Ovary (tissue), 9 donors: ENCODE results near the gene DPP7. TPM values are rescaled to one million over a fixed set of nuclear protein-coding genes. Genes with fewer than 3 reads are reported as not detected.
"Not testable (repeated sequence)": the region's sequence is repeated elsewhere in the genome, so short reads cannot be mapped to it uniquely, and the experiment has no call there.

Experiments
- DNase-seq, 5 donors: peaks; one replicate each; pipeline ENCODE4 v3.0.0-alpha.2; 2019 to 2020
- H3K27ac ChIP-seq, 2 donors: fragments of 200-600 bp; one replicate each; pipeline versions ENCODE4 v1.5.1 to v1.8.0; 2019 to 2022
- H3K27me3 ChIP-seq: fragments of 200-600 bp; one replicate; pipeline ENCODE4 v1.8.0; 2022
- H3K36me3 ChIP-seq: fragments of 200-600 bp; sonication (generic); one replicate; pipeline ENCODE4 v1.5.1; 2019
- H3K4me1 ChIP-seq: one replicate; pipeline ENCODE4 v1.8.1; 2013; ENCODE audit warnings: mild to moderate bottlenecking, moderate library complexity; ENCODE audit not compliant: insufficient read depth
- H3K4me3 ChIP-seq: fragments of 200-600 bp; sonication (generic); one replicate; pipeline ENCODE4 v1.5.1; 2017
- H3K9me3 ChIP-seq, 2 donors: fragments of 200-600 bp in 1 of 2; sonication (generic) in 1 of 2; one replicate each; pipeline versions ENCODE4 v1.5.1 to v1.8.1; 2013 to 2019; ENCODE audit warnings: mild to moderate bottlenecking in 1 of 2, moderate library complexity in 1 of 2
- CTCF ChIP-seq, 3 donors: fragments of 450-650 bp in 2 of 3; fragments of 200-600 bp in 1 of 3; IDR thresholded peaks; one replicate each; pipeline versions ENCODE4 v1.5.1 to v1.8.0; 2016 to 2022; ENCODE audit warnings: antibody characterized with exemption in 3 of 3, mild to moderate bottlenecking in 1 of 3
- EP300 ChIP-seq: sonication (generic); formaldehyde crosslinking; IDR thresholded peaks from one replicate; pipeline ENCODE4 v1.6.1; 2017; ENCODE audit warnings: antibody characterized with exemption
- POLR2A ChIP-seq: fragments of 450-650 bp; IDR thresholded peaks from one replicate; pipeline ENCODE4 v1.6.1; 2017; ENCODE audit warnings: antibody characterized with exemption, mild to moderate bottlenecking, moderate library complexity
- WGBS, 3 donors: extraction: QIAGEN DNeasy Blood & Tissue Kit in 1 of 3; methylation state at CpG; one replicate each; pipeline versions ENCODE4 v1.1.5 to v1.1.7; 2013 to 2017; 5-methylcytosine and 5-hydroxymethylcytosine counted together
- intact Hi-C, 4 donors: fragments of 100-400 bp; cut with DNase I; formaldehyde crosslinking; loops; one replicate each; pipeline versions ENCODE4 v1.11.0 to v1.15.1; 2022 to 2023
- polyA plus RNA-seq, 2 donors: library from polyadenylated mRNA; stranded (reverse); fragments of 200-250 nt in 1 of 2; fragments of 350-450 nt in 1 of 2; fragmentation: Illumina TruSeq in 1 of 2; extraction: RNeasy Lipid Tissue Mini Kit (QIAGEN cat#74804) in 1 of 2; gene quantifications; one replicate each; pipeline ENCODE4 v1.2.3, GENCODE V29; 2013 to 2014
- total RNA-seq, 7 donors: library from RNA; depleted of rRNA in 2 of 7; stranded (reverse); fragments of >200 nt in 2 of 7; fragmentation: NEBNext Ultra II Directional in 3 of 7; extraction: Animal tissue kit (Norgen Biotek cat#: 25700) in 3 of 7; gene quantifications; one replicate each; pipeline versions ENCODE4 v1.1.0 to v1.2.4, GENCODE V29; 2016 to 2023
- donor health status: DM: no; HTN: no; CAD: no; lungs with moderate emphysema.
- donor health status: DM: no; HTN: no; CAD: no.
- donor health status: Bipolar disorder and iron deficiency.
- donor health status: DM: yes; HTN: yes; CAD: no.
- donor health status: DM: no; HTN: no; CAD: no.
- donor health status: DM: yes; HTN: yes; CAD: no.

Gene DPP7
- total and polyA plus RNA-seq, 9 donors, result 3.0 to 117 (median 88.7) TPM

- peaks cover 3% of the 10 kb centered on the region for H3K27me3 ChIP-seq
- DNase-seq, result no peak
- WGBS, 3 donors, result 3 to 4% (median 4%) methylated on average over 24 to 25 of the region's 25 CpGs
- no peaks in the 10 kb centered on the region for H3K36me3 ChIP-seq
- no peak for TF ChIP-seq CTCF (IDR thresholded peaks at IDR 0.05)
- H3K9me3 ChIP-seq, result no peaks in the 10 kb centered on the region
- H3K4me3 ChIP-seq, result no peak overlapping the region
- intact Hi-C loops, result no loop called here
- no peak overlapping the region for H3K27ac ChIP-seq
- peaks cover 8% of the 10 kb centered on the region for H3K4me1 ChIP-seq
Observed at GRCh38 chr9:137138058-137138721, 23.7 kb upstream of the DPP7 start.

- H3K4me1 ChIP-seq, result peaks cover 8% of the 10 kb centered on the region
- intact Hi-C loops, result no loop called here
- H3K36me3 ChIP-seq, result no peaks in the 10 kb centered on the region
- H3K9me3 ChIP-seq, result no peaks in the 10 kb centered on the region
- no peak overlapping the region for H3K27ac ChIP-seq
- WGBS, 3 donors, result 46 to 59% (median 51%) methylated on average over 21 to 23 of the region's 23 CpGs
- peaks cover 3% of the 10 kb centered on the region for H3K27me3 ChIP-seq
- no peak for TF ChIP-seq EP300
- H3K4me3 ChIP-seq, result no peak overlapping the region
- DNase-seq, result no peak
Observed at GRCh38 chr9:137136881-137137607, 22.5 kb upstream of the DPP7 start.

- Histone ChIP-seq H3K27ac (no peak overlapping the region), H3K4me1 (peaks cover 8% of the 10 kb centered on the region), H3K36me3 (no peaks in the 10 kb centered on the region), H3K9me3 (no peaks in the 10 kb centered on the region), H3K27me3 (peaks cover 3% of the 10 kb centered on the region), H3K4me3 (no peak overlapping the region)
- intact Hi-C loops, result no loop called here
- TF ChIP-seq POLR2A (no peak), CTCF (IDR thresholded peaks at IDR 0.05) (no peak), EP300 (no peak)
- no peak for DNase-seq
- 28 to 31% (median 29%) methylated on average over 20 to 27 of the region's 27 CpGs for WGBS, 3 donors
Observed at GRCh38 chr9:137136261-137136880, 21.8 kb upstream of the DPP7 start.

GRCh38 chr9:137135154-137135553, 20.6 kb upstream of the DPP7 start:
- H3K4me3 ChIP-seq, H3K9me3 ChIP-seq, H3K27me3 ChIP-seq, H3K27ac ChIP-seq, intact Hi-C loops, DNase-seq, H3K36me3 ChIP-seq: not testable (repeated sequence)
- WGBS, 3 donors, result 75 to 77% (median 76%) methylated on average over 9 of the region's 9 CpGs
- H3K4me1 ChIP-seq, result peaks cover 11% of the 10 kb centered on the region

GRCh38 chr9:137134191-137134590, 19.7 kb upstream of the DPP7 start:
- H3K27me3 ChIP-seq, result no peaks in the 10 kb centered on the region
- no peak overlapping the region for H3K27ac ChIP-seq
- peaks cover 9% of the 10 kb centered on the region for H3K4me1 ChIP-seq
- no peak overlapping the region for H3K4me3 ChIP-seq
- intact Hi-C loops, result no loop called here
- H3K9me3 ChIP-seq, result peaks cover 0 to 6% of the 10 kb centered on the region in 2 donors
- TF ChIP-seq POLR2A (no peak), CTCF (IDR thresholded peaks at IDR 0.05) (no peak), EP300 (no peak)
- no peaks in the 10 kb centered on the region for H3K36me3 ChIP-seq
- WGBS, 3 donors, result 73 to 80% (median 80%) methylated on average over 4 of the region's 4 CpGs
- no peak for DNase-seq
